Glomerular visceral epithelial cell (primary cell): ENCODE measurements around the gene ADGRD1.

Source experiments
- DNase-seq: peaks from one replicate; pipeline ENCODE4 v3.0.0-alpha.2; 2016; ENCODE audit errors: extremely low spot score

ADGRD1 gene

GRCh38 chr12:131041968-131042833 lies 88.5 kb downstream of the ADGRD1 start:
- DNase-seq = no peak

- DNase-seq = no peak
Measured at GRCh38 chr12:131042834-131043245, 89.1 kb downstream of the ADGRD1 start.

- no peak for DNase-seq
Measured at GRCh38 chr12:131043401-131043871, 89.7 kb downstream of the ADGRD1 start.

- no peak for DNase-seq
Measured at GRCh38 chr12:131044136-131044535, 90.4 kb downstream of the ADGRD1 start.

GRCh38 chr12:131044760-131045381 lies 91.2 kb downstream of the ADGRD1 start:
- DNase-seq = no peak

- DNase-seq = no peak
Measured at GRCh38 chr12:131045705-131046460, 92.2 kb downstream of the ADGRD1 start.

GRCh38 chr12:131046813-131047788 lies 93.4 kb downstream of the ADGRD1 start:
- no peak for DNase-seq

GRCh38 chr12:131047789-131048610 lies 94.3 kb downstream of the ADGRD1 start:
- no peak for DNase-seq

- DNase-seq = no peak
Measured at GRCh38 chr12:131048611-131048990, 94.9 kb downstream of the ADGRD1 start.

GRCh38 chr12:131049002-131049401 lies 95.3 kb downstream of the ADGRD1 start:
- DNase-seq = no peak

- DNase-seq = no peak
Measured at GRCh38 chr12:131049549-131050339, 96.0 kb downstream of the ADGRD1 start.

- DNase-seq = no peak
Measured at GRCh38 chr12:131050463-131051154, 96.9 kb downstream of the ADGRD1 start.

GRCh38 chr12:131051155-131051473 lies 97.4 kb downstream of the ADGRD1 start:
- no peak for DNase-seq

- no peak for DNase-seq
Measured at GRCh38 chr12:131052063-131052781, 98.5 kb downstream of the ADGRD1 start.

- no peak for DNase-seq
Measured at GRCh38 chr12:131052929-131053328, 99.2 kb downstream of the ADGRD1 start.

- DNase-seq = no peak
Measured at GRCh38 chr12:131053567-131053966, 99.9 kb downstream of the ADGRD1 start.

- DNase-seq = no peak
Measured at GRCh38 chr12:131054345-131055092, 100.8 kb downstream of the ADGRD1 start.

GRCh38 chr12:131055093-131055465 lies 101.4 kb downstream of the ADGRD1 start:
- no peak for DNase-seq
